Fibroblast of the aortic adventitia (primary cell): ENCODE data around the gene AFF3. TPM values are rescaled to one million over a fixed set of nuclear protein-coding genes. Genes with fewer than 3 reads are reported as not detected.

Experiments used
- DNase-seq: peaks from one replicate; pipeline ENCODE4 v3.0.0-alpha.2; 2010; ENCODE audit warnings: low read depth
- H3K4me3 ChIP-seq: 2 replicates; pipeline ENCODE4 v1.5.1; 2011; ENCODE audit warnings: low read depth, mild to moderate bottlenecking, control low read depth, low read length, moderate library complexity
- total RNA-seq: library from RNA; depleted of rRNA; stranded (reverse); fragments of >200 nt; gene quantifications from 2 replicates; pipeline ENCODE4 v1.2.3, GENCODE V29; 2012; ENCODE audit warnings: low replicate concordance
- TF ChIP-seq, protein P1 (sequence below): IDR thresholded peaks from 2 replicates; pipeline ENCODE4 v1.5.1; 2011; ENCODE audit warnings: mild to moderate bottlenecking, low read length, control low read depth, inconsistent platforms; ENCODE audit not compliant: insufficient read depth

AFF3 gene
- total RNA-seq, 1 donor = 4.2 TPM

DNA sequence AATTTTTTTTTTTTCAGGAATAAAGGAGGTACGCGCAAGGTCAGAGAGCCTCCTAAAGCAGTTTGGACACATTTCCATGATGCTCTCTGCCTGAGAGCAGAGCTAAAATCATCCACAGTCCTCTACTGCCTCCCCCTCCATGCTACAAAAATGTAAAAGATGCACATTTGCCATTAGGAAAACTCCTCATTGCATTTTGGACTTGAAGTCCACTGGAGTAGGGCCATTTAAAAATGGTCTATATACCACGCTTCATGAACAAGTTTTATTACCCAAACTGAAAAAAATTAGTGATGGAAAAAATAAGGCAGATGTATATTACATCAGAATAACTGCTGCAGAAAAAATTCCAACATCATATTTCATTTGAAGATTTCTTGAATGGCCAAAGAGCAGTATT is 256.0 kb downstream of the AFF3 start:
- no peak overlapping the region for H3K4me3 ChIP-seq
- no peak for DNase-seq
- TF ChIP-seq, protein P1, sequence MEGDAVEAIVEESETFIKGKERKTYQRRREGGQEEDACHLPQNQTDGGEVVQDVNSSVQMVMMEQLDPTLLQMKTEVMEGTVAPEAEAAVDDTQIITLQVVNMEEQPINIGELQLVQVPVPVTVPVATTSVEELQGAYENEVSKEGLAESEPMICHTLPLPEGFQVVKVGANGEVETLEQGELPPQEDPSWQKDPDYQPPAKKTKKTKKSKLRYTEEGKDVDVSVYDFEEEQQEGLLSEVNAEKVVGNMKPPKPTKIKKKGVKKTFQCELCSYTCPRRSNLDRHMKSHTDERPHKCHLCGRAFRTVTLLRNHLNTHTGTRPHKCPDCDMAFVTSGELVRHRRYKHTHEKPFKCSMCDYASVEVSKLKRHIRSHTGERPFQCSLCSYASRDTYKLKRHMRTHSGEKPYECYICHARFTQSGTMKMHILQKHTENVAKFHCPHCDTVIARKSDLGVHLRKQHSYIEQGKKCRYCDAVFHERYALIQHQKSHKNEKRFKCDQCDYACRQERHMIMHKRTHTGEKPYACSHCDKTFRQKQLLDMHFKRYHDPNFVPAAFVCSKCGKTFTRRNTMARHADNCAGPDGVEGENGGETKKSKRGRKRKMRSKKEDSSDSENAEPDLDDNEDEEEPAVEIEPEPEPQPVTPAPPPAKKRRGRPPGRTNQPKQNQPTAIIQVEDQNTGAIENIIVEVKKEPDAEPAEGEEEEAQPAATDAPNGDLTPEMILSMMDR = no peak

DNA sequence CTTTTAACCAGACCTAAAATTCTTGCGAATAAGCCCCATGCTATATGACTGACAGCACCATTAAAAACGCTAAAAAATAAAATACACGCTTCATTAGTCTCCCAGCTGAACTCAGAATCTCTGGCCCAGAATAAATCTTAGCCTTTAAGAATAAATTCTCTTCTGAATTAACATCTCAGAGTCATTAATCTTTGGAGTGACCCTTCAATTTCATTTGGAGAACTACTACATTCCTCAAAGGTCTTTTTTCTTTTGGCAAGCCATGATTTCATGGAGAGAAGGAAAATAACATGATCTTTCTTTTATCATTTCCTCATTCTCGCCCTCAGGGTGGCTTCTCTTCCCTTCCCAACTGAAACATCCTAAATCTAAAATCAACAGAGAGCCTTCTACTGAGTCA is 259.0 kb downstream of the AFF3 start:
- TF ChIP-seq, protein P1 = no peak
- no peak overlapping the region for H3K4me3 ChIP-seq
- DNase-seq = no peak

DNA sequence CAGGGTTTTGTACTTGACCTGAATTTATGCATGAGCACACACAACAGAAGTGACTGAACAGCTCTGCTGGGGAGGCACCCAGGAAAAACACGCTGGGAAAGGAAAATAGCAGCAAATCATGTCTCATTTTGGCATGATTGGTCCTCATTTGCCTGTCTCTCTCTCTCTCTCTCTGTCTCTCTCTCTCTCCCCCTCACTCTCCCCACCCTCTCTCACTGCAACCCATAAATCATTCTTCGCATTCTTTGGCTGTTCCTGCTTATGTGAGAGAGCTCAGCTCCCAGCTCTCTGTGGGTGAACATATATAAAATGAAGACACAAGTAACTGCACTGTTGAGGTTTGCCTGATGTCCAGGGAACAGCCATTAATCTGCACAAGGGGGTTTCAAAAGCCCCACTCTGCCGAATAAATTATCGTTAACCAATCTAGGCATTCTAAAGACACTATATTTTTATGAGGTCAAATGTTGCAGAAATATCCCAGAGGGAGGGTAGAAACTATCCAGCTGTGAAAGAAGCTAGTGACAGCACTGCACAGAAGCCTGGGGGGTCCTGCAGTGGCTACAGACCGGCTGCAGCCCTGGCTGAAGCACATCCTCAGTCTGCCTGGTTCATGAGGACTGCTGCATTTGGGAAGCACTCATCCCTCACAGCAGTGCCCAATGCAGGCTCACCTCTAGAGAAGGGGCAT is 260.3 kb downstream of the AFF3 start:
- peak; percentile 73 for DNase-seq
- TF ChIP-seq, protein P1 = no peak
- H3K4me3 ChIP-seq = no peak overlapping the region

DNA sequence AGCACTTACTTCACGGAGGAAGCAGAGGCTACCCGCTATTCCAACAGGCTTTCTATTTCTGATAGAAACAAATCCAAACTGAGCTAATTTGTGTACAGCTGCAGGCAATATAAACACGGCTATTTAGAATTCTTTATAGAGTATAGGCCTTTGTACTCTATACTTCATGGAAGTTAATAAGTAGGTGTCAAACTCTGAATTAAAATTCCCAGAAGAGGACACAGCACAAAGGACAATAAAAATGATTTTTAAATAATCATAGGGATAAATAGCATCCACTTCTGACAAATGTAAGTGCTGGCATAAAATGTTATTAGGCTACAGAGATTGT is 261.5 kb downstream of the AFF3 start:
- DNase-seq = no peak
- TF ChIP-seq, protein P1 = no peak
- no peak overlapping the region for H3K4me3 ChIP-seq

DNA sequence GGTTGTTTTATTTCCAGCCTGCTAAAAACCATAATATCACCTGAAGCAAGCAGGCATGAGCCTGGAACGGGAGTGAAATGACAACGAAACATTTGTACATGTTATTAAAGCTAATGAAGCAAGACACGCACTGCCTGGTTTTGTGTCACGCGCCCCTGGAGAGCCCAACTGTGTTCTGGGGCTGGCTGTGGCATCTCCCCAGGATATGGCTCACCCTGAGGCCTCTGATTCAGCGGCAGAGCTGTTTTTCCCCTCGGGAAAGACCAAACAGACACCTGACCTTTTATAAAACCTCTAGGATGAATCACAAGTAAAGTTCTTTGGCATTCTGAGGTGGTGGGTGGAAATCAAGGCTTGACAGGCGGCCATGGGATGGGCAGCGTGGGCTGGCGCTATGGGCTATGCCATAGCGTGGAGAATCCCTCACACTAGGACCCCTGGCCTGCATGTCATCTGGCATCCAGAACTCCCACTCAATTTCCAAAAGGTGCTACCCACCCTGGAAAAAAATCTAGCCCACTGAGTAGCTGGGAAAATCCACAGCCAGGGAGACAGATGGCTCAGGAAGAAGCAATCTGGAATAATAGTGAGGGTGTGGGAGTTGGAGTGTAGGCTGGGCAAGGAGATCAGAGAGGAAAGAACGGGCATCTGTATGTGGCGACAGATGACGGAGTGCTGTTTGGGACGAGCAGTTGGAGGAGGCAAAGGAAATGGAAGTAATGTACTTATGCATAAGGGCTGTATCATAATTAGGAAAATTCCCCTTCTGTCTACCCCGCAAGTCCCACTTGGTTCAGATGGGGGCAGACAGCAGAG is 262.0 kb downstream of the AFF3 start:
- no peak overlapping the region for H3K4me3 ChIP-seq
- no peak for DNase-seq
- TF ChIP-seq, protein P1 = no peak

DNA sequence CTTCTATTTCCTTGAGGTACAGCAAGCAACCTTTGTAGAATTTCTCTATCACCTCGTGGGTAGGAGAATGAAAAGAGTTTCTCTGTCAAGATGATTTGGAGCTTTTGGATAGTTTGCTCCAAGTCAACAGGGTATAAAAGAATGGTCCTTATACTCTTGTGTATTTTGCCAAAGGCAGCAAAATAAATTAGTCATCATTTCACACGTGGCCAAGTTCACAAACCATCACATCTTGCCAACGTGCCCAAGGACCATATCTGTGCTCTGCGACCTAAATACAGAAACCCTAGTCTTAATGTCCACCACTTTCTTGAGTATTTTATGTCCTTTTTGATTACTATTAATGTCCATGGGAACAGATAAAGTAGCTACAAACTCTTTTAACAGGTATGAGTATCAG is 262.9 kb downstream of the AFF3 start:
- no peak overlapping the region for H3K4me3 ChIP-seq
- DNase-seq = no peak
- TF ChIP-seq, protein P1 = no peak
